GM10266 (cell line): ENCODE data around the gene ANKIB1.
"Not testable (repeated sequence)": the region's sequence is repeated elsewhere in the genome, so short reads cannot be mapped to it uniquely, and the experiment has no call there.

ENCODE experiments used
- DNase-seq: peaks from one replicate; pipeline ENCODE4 v3.0.0; 2012; ENCODE audit errors: extremely low spot score
- CTCF ChIP-seq: IDR thresholded peaks from 2 replicates; pipeline ENCODE4 v1.5.1; 2012; ENCODE audit warnings: mild to moderate bottlenecking, low read depth; ENCODE audit not compliant: control insufficient read depth, insufficient read depth; ENCODE audit errors: missing control alignments

Gene ANKIB1

GRCh38 chr7:92402920-92403759 lies 157.4 kb downstream of the ANKIB1 start:
- no peak for DNase-seq

GRCh38 chr7:92403760-92404074 lies 157.9 kb downstream of the ANKIB1 start:
- no peak for TF ChIP-seq CTCF

More at GRCh38 chr7:92402920-92403759, 157.4 kb downstream of the ANKIB1 start:
- no peak for TF ChIP-seq CTCF

GRCh38 chr7:92404170-92404614 lies 158.4 kb downstream of the ANKIB1 start:
- peak; percentile 10 for TF ChIP-seq CTCF
- no peak for DNase-seq

More at GRCh38 chr7:92403760-92404074, 157.9 kb downstream of the ANKIB1 start:
- DNase-seq: no peak

- no peak for DNase-seq
- no peak for TF ChIP-seq CTCF
These were observed 163.6 kb downstream of the ANKIB1 start for GRCh38 chr7:92409357-92409756.

GRCh38 chr7:92410162-92410561 lies 164.4 kb downstream of the ANKIB1 start:
- not testable (repeated sequence) for DNase-seq

GRCh38 chr7:92412745-92413144 lies 167.0 kb downstream of the ANKIB1 start:
- TF ChIP-seq CTCF: no peak
- DNase-seq: no peak

- no peak for DNase-seq
- no peak for TF ChIP-seq CTCF
These were observed 167.8 kb downstream of the ANKIB1 start for GRCh38 chr7:92413550-92413949.
